ENCODE data around the gene MARCKS.

MARCKS gene

DNA sequence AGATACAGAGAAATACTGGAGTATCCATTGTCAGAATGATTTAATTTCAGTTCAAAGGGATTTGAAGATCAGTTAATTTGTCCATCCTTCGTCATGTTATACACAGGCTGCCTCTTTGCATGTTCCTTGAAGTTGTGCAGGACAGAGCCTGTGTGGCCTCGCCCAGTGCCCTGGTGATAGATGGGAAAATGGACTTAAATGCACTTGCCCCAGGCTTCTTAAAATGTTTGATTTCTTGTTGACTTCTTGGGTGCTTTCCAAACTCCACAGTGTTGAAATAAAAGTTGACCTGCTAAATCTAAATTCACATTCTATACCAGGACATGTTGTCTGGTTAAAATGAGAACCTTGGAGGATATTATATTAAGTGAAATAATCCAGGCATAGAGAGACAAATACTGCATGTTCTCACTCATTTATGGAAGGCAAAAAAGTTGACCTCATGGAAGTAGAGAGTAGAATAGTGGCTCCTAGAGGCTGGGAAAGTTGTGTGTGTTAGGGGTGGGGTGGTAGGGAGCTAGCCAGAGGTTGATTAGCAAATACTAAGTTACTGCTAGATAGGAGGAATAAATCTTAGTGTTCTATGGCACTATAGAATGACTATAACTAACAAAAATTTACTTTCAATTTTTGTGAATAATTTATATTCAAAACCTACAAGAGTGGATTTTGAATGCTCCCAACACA lies 25.3 kb downstream of the MARCKS start:
- DNase-seq (ENCODE audit: insufficient read length, low spot score) (no peak), FAIRE-seq (no peak)
- TF ChIP-seq, protein P1, sequence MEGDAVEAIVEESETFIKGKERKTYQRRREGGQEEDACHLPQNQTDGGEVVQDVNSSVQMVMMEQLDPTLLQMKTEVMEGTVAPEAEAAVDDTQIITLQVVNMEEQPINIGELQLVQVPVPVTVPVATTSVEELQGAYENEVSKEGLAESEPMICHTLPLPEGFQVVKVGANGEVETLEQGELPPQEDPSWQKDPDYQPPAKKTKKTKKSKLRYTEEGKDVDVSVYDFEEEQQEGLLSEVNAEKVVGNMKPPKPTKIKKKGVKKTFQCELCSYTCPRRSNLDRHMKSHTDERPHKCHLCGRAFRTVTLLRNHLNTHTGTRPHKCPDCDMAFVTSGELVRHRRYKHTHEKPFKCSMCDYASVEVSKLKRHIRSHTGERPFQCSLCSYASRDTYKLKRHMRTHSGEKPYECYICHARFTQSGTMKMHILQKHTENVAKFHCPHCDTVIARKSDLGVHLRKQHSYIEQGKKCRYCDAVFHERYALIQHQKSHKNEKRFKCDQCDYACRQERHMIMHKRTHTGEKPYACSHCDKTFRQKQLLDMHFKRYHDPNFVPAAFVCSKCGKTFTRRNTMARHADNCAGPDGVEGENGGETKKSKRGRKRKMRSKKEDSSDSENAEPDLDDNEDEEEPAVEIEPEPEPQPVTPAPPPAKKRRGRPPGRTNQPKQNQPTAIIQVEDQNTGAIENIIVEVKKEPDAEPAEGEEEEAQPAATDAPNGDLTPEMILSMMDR (IDR thresholded peaks at IDR 0.05; ENCODE audit: insufficient read depth, missing control alignments) = no peak

DNA sequence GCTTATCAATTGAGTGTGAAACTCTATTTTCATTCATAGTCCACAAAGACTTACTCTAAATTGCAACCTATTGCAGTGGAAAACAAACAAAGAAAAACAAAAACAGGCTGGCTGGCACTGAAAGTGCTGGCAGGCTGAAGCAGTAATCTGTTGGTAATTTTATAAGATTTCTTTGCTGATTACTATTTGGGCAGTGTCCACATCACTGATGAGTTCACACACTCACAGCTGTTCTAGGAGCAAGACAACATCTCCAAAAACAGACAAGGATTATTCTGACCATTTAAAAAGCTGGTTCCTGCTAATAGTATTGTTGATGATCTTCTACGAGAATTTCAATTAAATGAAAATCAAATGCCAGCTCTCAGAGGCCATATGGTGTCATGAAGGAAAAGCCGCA lies 26.9 kb downstream of the MARCKS start:
- FAIRE-seq (no peak), DNase-seq (ENCODE audit: insufficient read length, low spot score) (no peak)
- TF ChIP-seq, protein P1 (IDR thresholded peaks at IDR 0.05; ENCODE audit: insufficient read depth, missing control alignments) = no peak

DNA sequence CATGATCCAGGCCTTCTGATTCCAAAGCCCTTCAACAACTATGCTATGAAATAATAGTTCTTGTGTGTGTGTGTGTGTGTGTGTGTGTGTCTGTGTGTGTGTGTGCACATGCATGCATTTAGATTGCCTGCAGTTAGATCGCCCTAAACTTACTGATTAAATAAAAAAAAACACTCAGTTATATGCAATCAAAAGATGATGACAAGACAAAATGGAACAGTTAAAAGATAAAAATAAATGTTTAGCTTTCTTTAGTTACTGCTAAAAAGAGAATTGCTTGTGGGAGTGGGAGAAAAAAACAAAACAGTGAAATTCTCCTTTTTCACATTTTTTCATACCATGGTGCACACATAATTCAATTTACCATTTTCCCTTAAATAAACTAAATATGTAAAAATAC lies 29.4 kb downstream of the MARCKS start:
- TF ChIP-seq, protein P1 (IDR thresholded peaks at IDR 0.05; ENCODE audit: insufficient read depth, missing control alignments) = no peak
- DNase-seq (ENCODE audit: insufficient read length, low spot score) = no peak
- no peak for FAIRE-seq

DNA sequence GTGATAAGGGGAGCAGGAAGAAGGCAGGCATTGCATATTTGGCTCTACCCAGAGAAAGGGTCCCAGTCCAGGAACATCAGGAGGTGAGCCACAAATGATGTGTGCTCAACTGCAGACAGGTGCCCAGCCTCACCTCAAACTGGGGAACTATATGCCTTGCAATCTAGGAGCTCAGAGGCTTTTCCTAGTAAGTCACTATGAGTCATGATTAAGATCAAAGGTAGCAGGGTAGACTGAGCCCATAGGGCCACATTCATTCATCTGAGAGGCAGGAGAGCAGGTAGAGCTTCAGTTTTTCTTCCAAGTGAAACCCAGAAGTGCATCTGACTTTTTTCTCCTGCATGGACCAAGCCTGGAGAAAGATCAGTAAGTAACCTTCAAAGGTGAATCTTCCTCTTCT lies 31.3 kb downstream of the MARCKS start:
- DNase-seq (ENCODE audit: insufficient read length, low spot score) = no peak
- FAIRE-seq = no peak
- TF ChIP-seq, protein P1 (IDR thresholded peaks at IDR 0.05; ENCODE audit: insufficient read depth, missing control alignments) = no peak

DNA sequence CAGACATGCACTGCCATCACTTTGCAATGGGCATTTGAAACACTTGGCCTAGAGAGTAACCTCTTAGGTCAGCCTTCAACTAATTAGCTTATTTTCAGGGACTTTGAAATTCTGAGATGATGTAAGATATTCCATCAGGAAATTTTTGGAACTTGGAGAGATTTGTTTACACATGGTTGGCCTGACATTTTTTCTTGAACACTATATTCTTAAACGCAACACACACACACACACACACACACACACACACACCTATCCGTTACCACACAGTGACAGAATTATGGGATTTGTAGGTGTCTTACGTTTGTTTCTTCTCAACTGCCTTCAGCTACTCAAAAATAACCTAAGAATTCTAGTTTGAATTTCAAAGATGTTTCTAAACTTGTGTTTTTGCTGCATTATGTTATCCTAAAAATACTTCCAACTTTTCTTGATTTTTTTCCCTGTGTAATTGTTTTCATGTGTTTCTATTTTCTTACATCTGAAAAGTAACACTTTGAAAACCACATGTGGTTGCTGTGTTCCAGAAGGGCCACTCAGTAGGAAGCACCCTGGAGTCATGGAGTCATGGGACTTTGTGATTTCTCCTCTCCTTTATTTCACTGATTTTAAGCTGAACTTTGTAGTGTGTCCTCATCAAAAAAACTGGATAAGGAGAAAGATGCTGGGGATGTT lies 31.9 kb downstream of the MARCKS start:
- DNase-seq (ENCODE audit: insufficient read length, low spot score) = no peak
- FAIRE-seq = no peak
- TF ChIP-seq, protein P1 (IDR thresholded peaks at IDR 0.05; ENCODE audit: insufficient read depth, missing control alignments) = no peak

DNA sequence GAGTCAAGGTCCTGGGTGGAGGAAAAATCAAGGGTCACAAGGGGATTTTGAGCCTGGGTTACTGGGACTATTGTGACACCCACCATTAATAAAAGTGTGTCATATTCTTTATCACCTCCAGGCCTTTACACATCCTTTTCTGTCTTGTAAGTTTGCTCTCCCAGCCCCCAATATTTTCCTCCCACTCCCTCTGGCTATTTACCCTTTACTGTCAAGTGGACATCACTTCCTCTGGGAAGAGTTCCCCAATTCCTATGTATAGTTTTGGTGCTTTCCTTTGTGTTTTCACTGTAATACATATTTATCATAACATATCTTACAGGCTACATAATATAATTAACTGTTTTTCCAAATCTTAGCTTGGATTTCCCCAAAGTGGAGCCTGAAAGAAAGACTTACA lies 36.3 kb downstream of the MARCKS start:
- TF ChIP-seq, protein P1 (IDR thresholded peaks at IDR 0.05; ENCODE audit: insufficient read depth, missing control alignments) = no peak
- FAIRE-seq (no peak), DNase-seq (ENCODE audit: insufficient read length, low spot score) (no peak)

DNA sequence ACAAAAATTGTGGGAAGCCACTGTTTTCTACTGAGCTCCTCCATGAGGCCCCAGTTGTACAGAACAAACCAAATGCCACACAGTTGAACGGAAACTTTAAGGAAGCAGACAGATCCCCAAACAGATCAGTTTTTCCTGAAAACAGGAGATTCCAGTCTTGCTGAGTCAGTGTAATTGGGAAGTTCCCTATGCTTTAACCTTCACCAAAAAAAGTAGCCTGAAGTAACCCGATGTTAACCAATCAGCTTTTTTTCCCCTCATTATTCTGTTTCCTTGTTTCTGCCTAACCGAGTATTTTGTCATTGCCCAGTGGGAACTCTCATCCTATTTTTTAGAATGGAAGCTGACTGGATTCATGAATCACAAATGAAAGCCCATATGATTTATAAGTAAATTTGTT lies 36.7 kb downstream of the MARCKS start:
- FAIRE-seq = no peak

More for the DNA sequence above, 36.7 kb downstream of the MARCKS start:
- DNase-seq (ENCODE audit: insufficient read length, low spot score) = no peak
- TF ChIP-seq, protein P1 (IDR thresholded peaks at IDR 0.05; ENCODE audit: insufficient read depth, missing control alignments) = no peak

Measured in D721Med (cell line).